ENCODE data around the gene GBA2. TPM values are rescaled to one million over a fixed set of nuclear protein-coding genes. Genes with fewer than 3 reads are reported as not detected.

Gene GBA2
- total RNA-seq, 1 donor from 2014 or later: 48.9 TPM

GRCh38 chr9:35719546-35719945 lies 29.5 kb downstream of the GBA2 start:
- no peak for FAIRE-seq

DNA sequence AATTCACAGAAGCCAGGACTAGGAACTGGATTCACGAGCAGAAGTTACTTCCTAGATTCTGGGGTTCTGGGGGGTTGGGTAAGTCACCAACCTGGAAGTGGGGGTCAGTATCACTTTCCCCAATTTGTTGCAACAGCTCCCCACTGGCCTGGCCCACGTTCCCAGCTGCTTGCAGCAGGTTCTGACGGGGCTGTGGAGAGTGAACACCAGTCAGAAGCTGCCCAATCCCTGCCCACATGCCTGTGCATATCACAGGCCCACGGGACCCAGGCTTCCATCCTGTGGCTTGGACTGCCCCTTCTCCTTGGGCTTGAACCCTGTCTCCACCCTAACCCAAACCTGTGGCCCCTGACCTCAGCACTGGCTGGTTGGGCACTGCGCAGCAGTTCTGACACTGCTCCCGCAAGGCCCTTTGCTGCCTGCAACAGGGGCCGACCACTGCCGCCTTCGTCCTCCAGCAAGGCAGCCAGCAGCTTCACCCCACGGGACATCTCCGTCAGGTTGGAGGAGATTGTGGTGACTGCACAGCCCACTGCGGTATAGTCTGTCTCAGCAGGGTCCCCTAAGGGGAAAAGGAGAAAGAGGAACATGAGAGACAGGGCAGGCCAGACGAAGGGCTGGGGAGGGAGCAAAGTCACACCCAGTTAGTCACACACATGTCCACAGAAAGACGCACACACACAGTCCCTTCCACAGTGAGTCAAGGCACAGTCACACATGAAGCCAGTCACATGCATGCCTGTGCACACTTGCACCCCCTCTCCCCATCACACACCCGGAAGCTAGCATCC lies 30.1 kb downstream of the GBA2 start:
- FAIRE-seq (no peak), DNase-seq (ENCODE audit: low spot score in 2 of 2) (no peak)

More at GRCh38 chr9:35719546-35719945, 29.5 kb downstream of the GBA2 start:
- no peak for DNase-seq (ENCODE audit: low spot score in 2 of 2)

GRCh38 chr9:35717132-35717870 lies 31.7 kb downstream of the GBA2 start:
- no peak for FAIRE-seq
- DNase-seq (ENCODE audit: low spot score in 2 of 2): no peak

DNA sequence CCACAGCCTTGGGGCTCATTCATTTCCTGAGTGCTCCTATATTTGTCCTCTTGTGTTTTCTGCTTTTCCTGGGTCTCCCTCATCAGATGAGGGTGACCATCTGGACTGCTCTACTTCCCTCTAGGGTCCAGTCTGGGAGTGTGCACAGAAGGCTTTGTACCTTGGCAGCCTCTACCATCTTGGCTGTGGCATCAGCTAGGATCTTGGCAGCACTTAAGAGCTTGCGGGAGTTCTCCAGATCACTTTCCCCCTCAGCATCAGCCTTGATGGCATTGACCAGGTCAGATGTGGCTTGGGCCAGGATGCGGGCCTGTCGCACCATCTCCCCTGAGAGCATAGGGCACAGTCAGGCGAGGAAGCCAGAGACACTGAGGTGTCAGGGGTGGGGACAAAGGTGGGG lies 32.8 kb downstream of the GBA2 start:
- DNase-seq (ENCODE audit: low spot score in 2 of 2) (no peak), FAIRE-seq (no peak)

DNA sequence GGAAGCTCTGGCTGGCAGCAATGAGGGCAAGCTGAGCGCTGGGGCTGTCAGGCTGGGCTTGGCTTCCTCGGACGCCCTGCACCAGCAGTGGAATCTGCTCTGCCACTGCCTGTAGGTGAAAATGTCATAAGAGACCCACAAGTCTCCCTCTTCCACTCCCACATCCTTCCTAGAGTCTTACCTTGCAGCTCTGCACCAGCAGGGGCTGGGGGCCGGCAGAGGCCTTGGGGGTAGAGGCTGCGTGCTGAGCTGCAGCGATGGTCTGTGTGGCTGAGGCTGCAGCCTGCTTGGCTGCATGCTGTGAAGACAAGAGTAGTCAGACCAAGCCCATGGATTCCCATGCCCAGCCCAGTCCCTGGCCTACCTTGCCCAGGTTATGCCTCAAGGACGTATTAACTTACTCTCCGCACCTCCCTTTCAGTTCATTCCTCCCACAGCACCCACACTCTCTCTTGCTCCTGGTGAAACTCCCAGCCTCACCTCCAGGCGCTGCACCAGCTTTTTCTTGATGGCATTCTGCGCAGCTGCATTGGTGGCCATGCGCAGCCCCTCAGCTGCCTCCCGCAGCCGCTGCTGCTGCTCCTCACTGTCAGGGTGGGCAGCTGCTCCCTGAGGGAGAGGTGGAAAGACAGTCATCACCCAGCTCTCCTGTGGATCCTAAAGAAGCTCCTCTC lies 34.3 kb downstream of the GBA2 start:
- DNase-seq (ENCODE audit: low spot score in 2 of 2): no peak
- FAIRE-seq: no peak

- no peak for DNase-seq (ENCODE audit: low spot score in 2 of 2)
- FAIRE-seq: no peak
These were observed 34.9 kb downstream of the GBA2 start for GRCh38 chr9:35714123-35714522.

- FAIRE-seq (no peak), DNase-seq (ENCODE audit: low spot score in 2 of 2) (no peak)
These were observed 35.5 kb downstream of the GBA2 start for GRCh38 chr9:35713578-35713977.

GRCh38 chr9:35712762-35713400 lies 36.1 kb downstream of the GBA2 start:
- FAIRE-seq: no peak
- no peak for DNase-seq (ENCODE audit: low spot score in 2 of 2)

DNA sequence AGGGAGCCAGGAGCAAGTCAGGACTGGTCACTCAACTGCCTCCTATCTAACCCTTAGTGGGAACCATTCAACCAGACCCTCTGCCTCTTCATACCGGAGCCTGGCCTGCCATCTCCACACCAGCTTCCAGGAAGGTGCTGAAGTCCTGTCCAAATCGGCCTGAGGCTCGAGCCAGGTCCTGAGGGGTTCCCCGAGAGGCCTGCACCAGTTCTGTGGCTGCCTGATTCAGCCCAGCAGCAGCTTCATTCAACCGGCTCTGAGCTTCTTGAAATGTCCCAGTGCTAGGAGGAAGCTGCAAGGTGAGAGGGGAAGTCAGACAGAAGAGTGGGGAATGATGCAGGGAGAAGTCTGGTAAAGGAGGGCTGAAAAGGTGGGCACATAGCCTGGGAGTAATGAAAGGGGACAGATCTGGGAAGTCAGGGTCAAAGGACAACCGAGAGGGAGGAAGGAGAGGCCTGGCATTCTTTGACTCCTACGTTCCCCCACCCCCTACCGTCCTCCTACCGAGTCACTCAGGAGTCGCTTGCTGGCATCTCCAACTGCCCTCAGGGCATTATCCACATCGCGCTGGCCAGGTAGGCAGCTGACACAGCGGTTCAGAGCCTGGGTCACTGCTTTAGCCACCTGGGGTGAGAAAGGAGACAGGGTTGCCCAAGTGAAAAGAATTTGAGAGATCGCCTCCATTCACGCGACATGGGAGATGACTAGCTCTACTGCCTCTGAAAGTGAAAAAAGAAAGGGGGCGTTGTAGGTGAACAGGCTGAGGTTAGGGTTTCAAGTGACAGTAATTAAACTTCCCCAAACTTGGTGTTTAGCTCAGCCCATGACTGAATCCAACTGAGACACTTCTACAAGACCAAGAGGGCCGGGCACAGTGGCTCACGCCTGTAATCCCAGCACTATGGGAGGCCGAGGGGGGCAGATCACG lies 37.3 kb downstream of the GBA2 start:
- no peak for FAIRE-seq
- DNase-seq (ENCODE audit: low spot score in 2 of 2): no peak

GRCh38 chr9:35710818-35711500 lies 38.1 kb downstream of the GBA2 start:
- FAIRE-seq: no peak
- no peak for DNase-seq (ENCODE audit: low spot score in 2 of 2)

DNA sequence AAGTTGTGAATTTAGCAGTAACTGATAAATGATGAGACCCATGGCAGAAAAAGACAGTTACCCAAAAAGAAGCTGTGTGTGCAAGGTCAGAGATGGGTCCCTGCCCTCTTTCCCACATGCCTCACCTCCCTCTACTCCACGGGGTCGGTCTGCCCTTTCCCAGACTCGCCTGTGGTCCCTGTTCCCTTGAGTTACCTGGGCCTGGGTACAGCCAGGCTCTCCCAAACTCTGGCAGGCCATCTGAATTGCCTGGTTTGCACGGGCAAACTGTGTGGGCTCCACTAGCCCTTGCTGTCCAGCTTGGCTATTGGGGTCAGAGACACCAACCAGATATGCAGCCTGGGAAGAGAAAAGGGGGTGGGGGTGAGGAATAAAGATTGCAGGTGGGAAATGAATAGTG lies 40.9 kb downstream of the GBA2 start:
- DNase-seq (ENCODE audit: low spot score in 2 of 2) (no peak), FAIRE-seq (no peak)

- no peak for FAIRE-seq
These were observed 42.1 kb downstream of the GBA2 start for GRCh38 chr9:35706951-35707350.

GRCh38 chr9:35705836-35706430 lies 43.1 kb downstream of the GBA2 start:
- FAIRE-seq (no peak), DNase-seq (ENCODE audit: low spot score in 2 of 2) (no peak)

More at GRCh38 chr9:35706951-35707350, 42.1 kb downstream of the GBA2 start:
- DNase-seq (ENCODE audit: low spot score in 2 of 2): no peak

GRCh38 chr9:35705372-35705771 lies 43.7 kb downstream of the GBA2 start:
- DNase-seq (ENCODE audit: low spot score in 2 of 2) (no peak), FAIRE-seq (no peak)

- FAIRE-seq: no peak
- no peak for DNase-seq (ENCODE audit: low spot score in 2 of 2)
These were observed 44.9 kb downstream of the GBA2 start for GRCh38 chr9:35703906-35704672.

GRCh38 chr9:35702696-35703095 lies 46.3 kb downstream of the GBA2 start:
- no peak for DNase-seq (ENCODE audit: low spot score in 2 of 2)
- no peak for FAIRE-seq

GRCh38 chr9:35700942-35701341 lies 48.1 kb downstream of the GBA2 start:
- DNase-seq (ENCODE audit: low spot score in 2 of 2) (no peak), FAIRE-seq (no peak)

DNA sequence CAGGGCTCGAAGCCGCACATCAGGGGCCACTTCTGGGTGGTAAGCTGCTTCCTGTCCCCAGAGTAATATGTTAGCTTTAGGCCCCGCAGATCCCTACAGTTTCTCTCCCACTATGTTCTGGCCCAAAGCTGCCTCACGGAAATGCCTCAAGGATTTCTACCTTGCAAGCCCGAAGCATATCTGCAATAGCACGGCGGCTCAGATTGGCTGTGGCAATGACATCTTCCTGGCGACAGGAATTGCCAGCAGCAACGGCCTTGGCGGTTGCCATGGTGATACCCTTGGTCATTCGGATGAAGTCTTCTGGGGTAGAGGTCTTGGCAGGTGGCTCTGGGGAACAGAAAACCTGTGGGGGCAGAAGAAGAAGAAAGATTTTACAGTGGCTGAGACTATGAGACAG lies 49.0 kb downstream of the GBA2 start:
- DNase-seq (ENCODE audit: low spot score in 2 of 2) (no peak), FAIRE-seq (no peak)

All from frontal cortex (tissue), 4 donors.